GM12878 (cell line): ENCODE measurements around the gene RUNX3. TPM values are rescaled to one million over a fixed set of nuclear protein-coding genes. Genes with fewer than 3 reads are reported as not detected.

Experiments
- ATAC-seq: fragments of 200-7000 bp; cut with Tn5 transposase; 3 replicates; pipeline ENCODE4 v1.9.1; 2020; ENCODE audit warnings: mild to moderate bottlenecking, moderate library complexity
- BruUV-seq: library from RNA; stranded (reverse); fragments of 400-500 nt; replicated peaks from 2 replicates; lab custom pipeline; 2021; lab: Mats Ljungman, UMichigan
- CTCF ChIA-PET: fragments of 300-600 bp; sonication (Branson Sonifier 250); formaldehyde crosslinking; extraction: SDS; loops from one replicate; lab custom pipeline; 2021; ENCODE audit warnings: inconsistent platforms; lab: Yijun Ruan, JAX
- POLR2A ChIA-PET: fragments of 350-600 bp; formaldehyde crosslinking; extraction: SDS; loops from one replicate; lab custom pipeline; 2021; ENCODE audit warnings: inconsistent platforms; lab: Charles Lee
- RAD21 ChIA-PET: fragments of 300-600 bp; sonication (Branson Sonifier 250); formaldehyde crosslinking; loops from one replicate; lab custom pipeline; 2023; ENCODE audit warnings: antibody characterized with exemption; ENCODE audit not compliant: unreplicated experiment; lab: Charles Lee
- SMC1A ChIA-PET: fragments of 300-600 bp; sonication (Branson Sonifier 250); formaldehyde crosslinking; loops from one replicate; lab custom pipeline; 2023; ENCODE audit not compliant: unreplicated experiment, uncharacterized antibody; lab: Charles Lee
- DNase-seq: peaks from one replicate; pipeline ENCODE4 v3.0.0-alpha.2; 2011; ENCODE audit warnings: low read depth, low spot score
- FAIRE-seq: peaks from 3 replicates; lab custom pipeline; 2011; peaks lifted over from hg19 to GRCh38; lab: Jason Lieb, UNC
- H2AFZ ChIP-seq: 2 replicates; pipeline ENCODE4 v1.6.0; 2011; ENCODE audit warnings: low read depth, low read length, control low read depth; ENCODE audit not compliant: control insufficient read depth
- H3K27ac ChIP-seq: 2 replicates; pipeline ENCODE4 v1.5.1; 2011; ENCODE audit warnings: control low read depth; ENCODE audit not compliant: control insufficient read depth, insufficient read depth
- H3K27me3 ChIP-seq, 2 experiments: replicated peaks in 1 of 2; 2 replicates each; pipeline versions ENCODE4 v1.6.0 to v1.6.1; 2011; ENCODE audit warnings: low read length in 1 of 2; ENCODE audit not compliant: control insufficient read depth in 2 of 2, insufficient read depth in 2 of 2
- H3K36me3 ChIP-seq, 2 experiments: 2 replicates each; pipeline ENCODE4 v1.5.1; 2011; ENCODE audit warnings: low read length in 1 of 2; ENCODE audit not compliant: control insufficient read depth in 2 of 2, insufficient read depth in 2 of 2
- H3K4me1 ChIP-seq: 2 replicates; pipeline ENCODE4 v1.6.1; 2011; ENCODE audit warnings: mild to moderate bottlenecking, low read length, moderate library complexity, mixed read lengths; ENCODE audit not compliant: control insufficient read depth, insufficient read depth
- H3K4me2 ChIP-seq: 2 replicates; pipeline ENCODE4 v1.6.0; 2011; ENCODE audit warnings: control low read depth; ENCODE audit not compliant: control insufficient read depth, insufficient read depth
- H3K4me3 ChIP-seq: fragments of 200-600 bp; sonication (generic); 2 replicates; pipeline ENCODE4 v1.5.1; 2016
- H3K79me2 ChIP-seq: 2 replicates; pipeline ENCODE4 v1.6.0; 2011; ENCODE audit warnings: low read length; ENCODE audit not compliant: control insufficient read depth, insufficient read depth
- H3K9ac ChIP-seq: 2 replicates; pipeline ENCODE4 v1.8.0; 2011; ENCODE audit warnings: low read length, control low read depth, mixed read lengths; ENCODE audit not compliant: control insufficient read depth, insufficient read depth
- H3K9me3 ChIP-seq: replicated peaks from 3 replicates; pipeline ENCODE4 v1.5.1; 2011; ENCODE audit warnings: mild to moderate bottlenecking, low read length; ENCODE audit not compliant: control insufficient read depth, insufficient read depth
- H4K20me1 ChIP-seq: 2 replicates; pipeline ENCODE4 v1.6.0; 2011; ENCODE audit not compliant: control insufficient read depth, insufficient read depth
- ASH2L ChIP-seq: fragments of 300-600, 200-600 bp; sonication (generic); IDR thresholded peaks from 2 replicates; pipeline ENCODE4 v1.6.1; 2017; ENCODE audit warnings: low read depth, mild to moderate bottlenecking, borderline replicate concordance
- BACH1 ChIP-seq: fragments of 450-650 bp; IDR thresholded peaks from 2 replicates; pipeline ENCODE4 v1.6.1; 2017; ENCODE audit warnings: mild to moderate bottlenecking, borderline replicate concordance
- BCL11A ChIP-seq: IDR thresholded peaks from 2 replicates; pipeline ENCODE4 v1.6.1; 2011; ENCODE audit warnings: low read depth, low read length
- KDM1A ChIP-seq: fragments of 200-600 bp; sonication (generic); IDR thresholded peaks from 2 replicates; pipeline ENCODE4 v1.6.1; 2016; ENCODE audit warnings: borderline replicate concordance
- MTA3 ChIP-seq: IDR thresholded peaks from 2 replicates; pipeline ENCODE4 v1.6.1; 2012; ENCODE audit warnings: low read length, inconsistent platforms, borderline replicate concordance
- TAF1 ChIP-seq: IDR thresholded peaks from 2 replicates; pipeline ENCODE4 v1.6.1; 2011; ENCODE audit warnings: mild to moderate bottlenecking, low read depth, low read length, borderline replicate concordance
- ZNF384 ChIP-seq: IDR thresholded peaks from 2 replicates; pipeline ENCODE4 v1.6.1; 2012; ENCODE audit warnings: low read depth, mild to moderate bottlenecking, low read length, improper control_type of control experiment, borderline replicate concordance
- WGBS: methylation state at CpG from one replicate; pipeline ENCODE4 v1.1.6; 2016; ENCODE audit warnings: low lambda C conversion rate; ENCODE audit not compliant: insufficient replicate concordance, insufficient coverage; ENCODE audit errors: missing lambda C conversion rate; 5-methylcytosine and 5-hydroxymethylcytosine counted together
- in situ Hi-C: fragments of 300-500 bp; cut with MboI; formaldehyde crosslinking; loops from 9 replicates; pipeline ENCODE4 v1.14.3; 2018; ENCODE audit warnings: mixed read lengths
- intact Hi-C: fragments of 100-400 bp; cut with micrococcal nuclease; formaldehyde crosslinking; loops from one replicate; pipeline ENCODE4 v1.14.2; 2022; ENCODE audit not compliant: unreplicated experiment
- polyA plus RNA-seq, 11 experiments: library from polyadenylated mRNA; depleted of rRNA in 4 of 11; unstranded in 6 of 11; stranded (reverse) in 5 of 11; fragments of >200 nt; fragmentation: Nextera tagmentation in 4 of 11; fragmentation: Illumina TruSeq in 1 of 11; extraction: Ambion mirVana in 4 of 11; extraction: Trizol in 1 of 11; gene quantifications; 1 replicate in 1 of 11; 2 replicates in 10 of 11; pipeline versions ENCODE4 v1.2.1 to v1.2.3, GENCODE V29; 2011 to 2016; ENCODE audit warnings: inconsistent platforms in 2 of 11, missing spikeins in 2 of 11, low read depth in 1 of 11
- total RNA-seq, 4 experiments: library from RNA; depleted of rRNA in 3 of 4; stranded (reverse); fragments of >200 nt in 3 of 4; fragmentation: Illumina TruSeq in 1 of 4; extraction: Trizol in 1 of 4; gene quantifications; 2 replicates each; pipeline versions ENCODE4 v1.2.1 to v1.2.3, GENCODE V29; 2013 to 2021
- TF ChIP-seq, protein P1 (sequence below): IDR thresholded peaks from 2 replicates; pipeline ENCODE4 v1.6.1; 2012; ENCODE audit warnings: low read depth, low read length, improper control_type of control experiment
- TF ChIP-seq, protein P2 (sequence below): fragments of 450-650 bp; IDR thresholded peaks from 2 replicates; pipeline ENCODE4 v1.6.1; 2017; ENCODE audit warnings: mild to moderate bottlenecking, low read depth, inconsistent platforms; ENCODE audit not compliant: poor library complexity, severe bottlenecking

The RUNX3 gene
- total and polyA plus RNA-seq, 10 of the 15 experiments (the other 5 are each of a cell fraction or from before 2014, with no cell fraction given) = 19.0 to 151 (median 31.4) TPM

DNA sequence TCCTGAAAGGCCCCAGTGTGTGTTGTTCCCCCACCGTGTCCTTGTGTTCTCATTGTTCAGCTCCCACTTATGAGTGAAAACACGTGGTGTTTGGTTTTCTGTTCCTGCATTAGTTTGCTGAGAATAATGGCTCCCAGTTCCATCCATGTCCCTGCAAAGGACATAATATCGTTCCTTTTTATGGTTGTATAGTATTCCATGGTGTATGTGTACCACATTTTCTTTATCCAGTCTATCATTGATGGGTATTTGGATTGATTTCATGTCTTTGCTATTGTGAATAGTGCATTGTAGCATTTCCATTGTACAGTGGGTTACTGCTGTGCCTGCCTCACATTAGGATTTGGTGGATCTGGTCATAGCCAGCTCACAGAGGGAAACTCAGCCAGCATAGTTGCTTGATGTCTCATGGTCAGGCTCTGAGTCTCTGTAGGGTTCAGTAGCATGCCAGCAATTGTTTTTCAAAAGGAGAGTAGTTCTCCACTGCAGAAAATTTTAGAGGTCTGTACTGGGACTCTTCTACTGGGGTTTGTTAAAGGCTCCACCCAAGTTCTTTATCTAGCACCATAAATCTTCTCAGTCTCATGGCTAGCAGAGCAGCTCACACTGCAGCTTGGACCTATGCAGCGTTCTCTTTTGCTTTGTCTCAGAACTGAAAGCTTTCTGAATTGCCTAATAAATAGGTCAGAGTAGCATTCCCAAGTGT, 41.0 kb downstream of the RUNX3 start:
- ATAC-seq (no peak), DNase-seq (no peak)
- TF ChIP-seq ZNF384 (no peak), MTA3 (no peak), BCL11A (no peak)
- TF ChIP-seq, all 136 proteins: peak for 0
- H3K9ac ChIP-seq = no peak overlapping the region
- no peaks in the 10 kb centered on the region for H3K79me2 ChIP-seq
- no peak overlapping the region for H3K4me2 ChIP-seq
- H3K4me1 ChIP-seq = no peaks in the 10 kb centered on the region; the same call in 1 of the 2 replicates
- intact Hi-C loops = no loop called here
- SMC1A ChIA-PET = interaction anchor here (2.3 kb wide), 1 partner anchor 21 kb away, joined by 7 read pairs; no protein-coding TSS in a partner anchor
- CTCF ChIA-PET = interaction anchor here (1.3 to 1.4 kb wide), 2 partner anchors 9 to 41 kb away, joined by 3 to 6 read pairs; no protein-coding TSS in a partner anchor
- FAIRE-seq = no peak
- H3K36me3 ChIP-seq = no peaks in the 10 kb centered on the region
- H4K20me1 ChIP-seq = no peaks in the 10 kb centered on the region
- POLR2A ChIA-PET = no interaction called here
- no peak overlapping the region for H2AFZ ChIP-seq
- 16% methylated on average over 4 of the region's 4 CpGs for WGBS
- in situ Hi-C loops = no loop called here
- H3K4me3 ChIP-seq = no peak overlapping the region
- no TSS peak for BruUV-seq
- peaks cover 6% of the 10 kb centered on the region for H3K9me3 ChIP-seq
- no peak overlapping the region for H3K27ac ChIP-seq
- 0 out of 4 replicates have a peak, but pooled peaks cover 0 to 2% of the 10 kb centered on the region in 2 experiments for H3K27me3 ChIP-seq
- RAD21 ChIA-PET = no interaction called here

DNA sequence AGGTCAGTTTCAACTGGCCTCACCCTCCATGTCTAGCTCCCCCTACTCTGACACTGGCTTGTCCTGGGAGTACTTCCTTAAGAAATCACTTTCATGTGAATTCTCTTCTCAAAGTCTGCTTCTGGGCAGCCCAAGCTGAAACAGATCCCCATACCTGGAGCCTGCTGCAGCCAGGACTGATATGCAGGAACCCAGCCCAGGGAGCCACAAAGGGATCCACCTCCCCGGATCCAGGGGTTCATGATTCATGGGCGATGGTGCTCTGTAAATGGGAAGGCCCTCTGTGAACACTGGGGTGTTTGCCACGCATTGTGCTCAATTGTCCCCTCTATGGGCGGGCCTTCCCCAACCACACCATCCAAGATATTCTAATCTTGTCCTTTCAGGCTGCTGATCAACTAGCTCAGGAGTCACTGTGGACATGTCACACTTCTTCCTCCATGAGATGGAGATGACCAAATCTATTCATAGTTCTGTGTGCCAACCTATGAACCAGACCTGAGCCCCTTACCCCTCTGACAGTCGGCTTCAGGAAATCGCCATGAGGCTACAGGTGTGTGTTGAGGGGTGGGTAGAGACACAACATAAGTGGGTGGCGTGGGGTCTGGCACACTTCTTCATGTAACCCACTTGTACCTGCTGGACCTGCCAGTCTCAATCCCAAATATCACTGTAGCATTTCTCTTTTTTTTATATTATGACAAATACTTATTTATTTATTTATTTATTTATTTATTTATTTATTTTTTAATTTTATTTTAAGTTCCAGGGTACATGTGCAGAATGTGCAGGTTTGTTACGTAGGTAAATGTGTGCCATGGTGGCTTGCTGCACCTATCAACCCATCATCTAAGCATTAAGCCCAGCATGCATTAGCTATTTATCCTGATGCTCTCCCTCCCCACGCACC, 41.8 kb downstream of the RUNX3 start:
- intact Hi-C loops = no loop called here
- TF ChIP-seq ASH2L (no peak), TAF1 (no peak), KDM1A (no peak), BACH1 (no peak)
- TF ChIP-seq, protein P1, sequence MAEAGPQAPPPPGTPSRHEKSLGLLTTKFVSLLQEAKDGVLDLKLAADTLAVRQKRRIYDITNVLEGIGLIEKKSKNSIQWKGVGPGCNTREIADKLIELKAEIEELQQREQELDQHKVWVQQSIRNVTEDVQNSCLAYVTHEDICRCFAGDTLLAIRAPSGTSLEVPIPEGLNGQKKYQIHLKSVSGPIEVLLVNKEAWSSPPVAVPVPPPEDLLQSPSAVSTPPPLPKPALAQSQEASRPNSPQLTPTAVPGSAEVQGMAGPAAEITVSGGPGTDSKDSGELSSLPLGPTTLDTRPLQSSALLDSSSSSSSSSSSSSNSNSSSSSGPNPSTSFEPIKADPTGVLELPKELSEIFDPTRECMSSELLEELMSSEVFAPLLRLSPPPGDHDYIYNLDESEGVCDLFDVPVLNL = no peak
- TF ChIP-seq, protein P2, sequence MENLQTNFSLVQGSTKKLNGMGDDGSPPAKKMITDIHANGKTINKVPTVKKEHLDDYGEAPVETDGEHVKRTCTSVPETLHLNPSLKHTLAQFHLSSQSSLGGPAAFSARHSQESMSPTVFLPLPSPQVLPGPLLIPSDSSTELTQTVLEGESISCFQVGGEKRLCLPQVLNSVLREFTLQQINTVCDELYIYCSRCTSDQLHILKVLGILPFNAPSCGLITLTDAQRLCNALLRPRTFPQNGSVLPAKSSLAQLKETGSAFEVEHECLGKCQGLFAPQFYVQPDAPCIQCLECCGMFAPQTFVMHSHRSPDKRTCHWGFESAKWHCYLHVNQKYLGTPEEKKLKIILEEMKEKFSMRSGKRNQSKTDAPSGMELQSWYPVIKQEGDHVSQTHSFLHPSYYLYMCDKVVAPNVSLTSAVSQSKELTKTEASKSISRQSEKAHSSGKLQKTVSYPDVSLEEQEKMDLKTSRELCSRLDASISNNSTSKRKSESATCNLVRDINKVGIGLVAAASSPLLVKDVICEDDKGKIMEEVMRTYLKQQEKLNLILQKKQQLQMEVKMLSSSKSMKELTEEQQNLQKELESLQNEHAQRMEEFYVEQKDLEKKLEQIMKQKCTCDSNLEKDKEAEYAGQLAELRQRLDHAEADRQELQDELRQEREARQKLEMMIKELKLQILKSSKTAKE = no peak

More for the DNA sequence above, 41.8 kb downstream of the RUNX3 start:
- ChIA-PET CTCF (interaction anchor here (1.3 to 1.4 kb wide), 2 partner anchors 10 to 40 kb away, joined by 3 to 6 read pairs; no protein-coding TSS in a partner anchor), POLR2A (no interaction called here), RAD21 (no interaction called here), SMC1A (interaction anchor here (1.0 to 2.3 kb wide), 3 partner anchors 10 to 39 kb away, joined by 3 to 7 read pairs (median 5); no protein-coding TSS in a partner anchor)
- in situ Hi-C loops = no loop called here
- DNase-seq (no peak), FAIRE-seq (no peak), ATAC-seq (no peak)
- Histone ChIP-seq H2AFZ (no peak overlapping the region), H4K20me1 (no peaks in the 10 kb centered on the region), H3K4me1 (no peaks in the 10 kb centered on the region; the same call in 1 of the 2 replicates), H3K27ac (no peak overlapping the region), H3K9ac (no peak overlapping the region), H3K9me3 (peaks cover 6% of the 10 kb centered on the region), H3K36me3 (no peaks in the 10 kb centered on the region), H3K4me2 (no peak overlapping the region), H3K79me2 (no peaks in the 10 kb centered on the region), H3K4me3 (no peak overlapping the region), H3K27me3 (0 out of 4 replicates have a peak, but pooled peaks cover 0 to 2% of the 10 kb centered on the region in 2 experiments)
- WGBS = 18% methylated on average over 9 of the region's 9 CpGs
- no TSS peak for BruUV-seq
